Measurements from ENCODE around the gene ALG14. TPM values are rescaled to one million over a fixed set of nuclear protein-coding genes. Genes with fewer than 3 reads are reported as not detected.

Gene ALG14
- total RNA-seq, 1 donor from 2014 or later: 5.5 TPM

GRCh38 chr1:95028954-95029353 is 43.8 kb downstream of the ALG14 start:
- no peak for DNase-seq (ENCODE audit: extremely low spot score, unreplicated experiment)
- Mint-ChIP-seq H3K27me3 (ENCODE audit: unreplicated experiment) (no peaks in the 10 kb centered on the region), H3K4me1 (ENCODE audit: unreplicated experiment) (peaks cover 12% of the 10 kb centered on the region), H3K27ac (ENCODE audit: unreplicated experiment) (no peak overlapping the region), H3K9me3 (ENCODE audit: unreplicated experiment) (no peaks in the 10 kb centered on the region), H3K36me3 (ENCODE audit: unreplicated experiment) (peaks cover 1% of the 10 kb centered on the region), H3K4me3 (ENCODE audit: unreplicated experiment) (no peak overlapping the region)
- TF ChIP-seq CTCF (IDR thresholded peaks at IDR 0.05): no peak

GRCh38 chr1:95027046-95027445 is 45.7 kb downstream of the ALG14 start:
- TF ChIP-seq CTCF (IDR thresholded peaks at IDR 0.05): no peak
- Mint-ChIP-seq H3K4me1 (ENCODE audit: unreplicated experiment) (peaks cover 31% of the 10 kb centered on the region), H3K36me3 (ENCODE audit: unreplicated experiment) (peaks cover 1% of the 10 kb centered on the region), H3K27me3 (ENCODE audit: unreplicated experiment) (no peaks in the 10 kb centered on the region), H3K4me3 (ENCODE audit: unreplicated experiment) (no peak overlapping the region), H3K27ac (ENCODE audit: unreplicated experiment) (no peak overlapping the region), H3K9me3 (ENCODE audit: unreplicated experiment) (no peaks in the 10 kb centered on the region)
- no peak for DNase-seq (ENCODE audit: extremely low spot score, unreplicated experiment)

GRCh38 chr1:95023399-95024043 is 49.2 kb downstream of the ALG14 start:
- peak overlapping the region; percentile 1 for H3K4me3 Mint-ChIP-seq (ENCODE audit: unreplicated experiment)
- peaks cover 1% of the 10 kb centered on the region for H3K36me3 Mint-ChIP-seq (ENCODE audit: unreplicated experiment)
- no peaks in the 10 kb centered on the region for H3K27me3 Mint-ChIP-seq (ENCODE audit: unreplicated experiment)
- TF ChIP-seq CTCF (IDR thresholded peaks at IDR 0.05): no peak
- peaks cover 57% of the 10 kb centered on the region for H3K4me1 Mint-ChIP-seq (ENCODE audit: unreplicated experiment)
- H3K27ac Mint-ChIP-seq (ENCODE audit: unreplicated experiment): peak overlapping the region; percentile 89
- no peaks in the 10 kb centered on the region for H3K9me3 Mint-ChIP-seq (ENCODE audit: unreplicated experiment)
- DNase-seq (ENCODE audit: extremely low spot score, unreplicated experiment): no peak

- H3K4me1 Mint-ChIP-seq (ENCODE audit: unreplicated experiment): peaks cover 66% of the 10 kb centered on the region
Measured at GRCh38 chr1:95022644-95022926, 50.2 kb downstream of the ALG14 start.

More at GRCh38 chr1:95022644-95022926, 50.2 kb downstream of the ALG14 start:
- Mint-ChIP-seq H3K36me3 (ENCODE audit: unreplicated experiment) (peaks cover 1% of the 10 kb centered on the region), H3K27ac (ENCODE audit: unreplicated experiment) (peak overlapping the region; percentile 89), H3K4me3 (ENCODE audit: unreplicated experiment) (no peak overlapping the region), H3K27me3 (ENCODE audit: unreplicated experiment) (no peaks in the 10 kb centered on the region), H3K9me3 (ENCODE audit: unreplicated experiment) (no peaks in the 10 kb centered on the region)
- TF ChIP-seq CTCF (IDR thresholded peaks at IDR 0.05): no peak
- no peak for DNase-seq (ENCODE audit: extremely low spot score, unreplicated experiment)
